ENCODE measurements around the gene CDCP1.

DNA sequence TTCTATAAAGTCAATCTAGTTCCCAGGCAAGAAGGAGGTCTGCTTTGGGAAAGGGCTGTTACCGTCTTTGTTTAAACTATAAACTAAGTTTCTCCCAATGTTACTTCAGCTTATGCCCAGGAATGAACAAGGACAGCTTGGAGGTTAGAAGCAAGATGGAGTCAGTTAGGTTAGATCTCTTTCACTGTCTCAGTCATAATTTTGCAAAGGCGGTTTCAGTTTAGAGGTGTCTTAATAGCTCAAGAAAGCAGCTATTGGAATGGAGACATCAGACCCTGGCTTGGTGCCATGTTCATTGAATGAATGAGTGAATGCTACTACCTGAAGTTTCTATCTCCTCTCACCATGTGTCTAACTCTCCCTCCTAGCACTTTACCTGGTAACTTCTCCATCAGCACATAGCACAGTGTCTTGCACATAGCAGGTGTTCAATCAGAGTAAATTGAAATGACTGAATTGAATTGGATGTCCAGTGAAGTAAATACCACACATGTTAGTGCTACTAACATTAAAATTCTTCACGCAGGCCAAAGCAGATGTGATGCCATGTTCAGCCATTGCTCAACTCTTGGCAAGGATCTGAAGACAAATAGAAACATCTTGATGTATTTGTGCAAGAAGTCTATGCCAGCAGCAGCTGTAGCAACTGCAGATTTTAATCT, 91.9 kb downstream of the CDCP1 start:
- TF ChIP-seq, protein P1, sequence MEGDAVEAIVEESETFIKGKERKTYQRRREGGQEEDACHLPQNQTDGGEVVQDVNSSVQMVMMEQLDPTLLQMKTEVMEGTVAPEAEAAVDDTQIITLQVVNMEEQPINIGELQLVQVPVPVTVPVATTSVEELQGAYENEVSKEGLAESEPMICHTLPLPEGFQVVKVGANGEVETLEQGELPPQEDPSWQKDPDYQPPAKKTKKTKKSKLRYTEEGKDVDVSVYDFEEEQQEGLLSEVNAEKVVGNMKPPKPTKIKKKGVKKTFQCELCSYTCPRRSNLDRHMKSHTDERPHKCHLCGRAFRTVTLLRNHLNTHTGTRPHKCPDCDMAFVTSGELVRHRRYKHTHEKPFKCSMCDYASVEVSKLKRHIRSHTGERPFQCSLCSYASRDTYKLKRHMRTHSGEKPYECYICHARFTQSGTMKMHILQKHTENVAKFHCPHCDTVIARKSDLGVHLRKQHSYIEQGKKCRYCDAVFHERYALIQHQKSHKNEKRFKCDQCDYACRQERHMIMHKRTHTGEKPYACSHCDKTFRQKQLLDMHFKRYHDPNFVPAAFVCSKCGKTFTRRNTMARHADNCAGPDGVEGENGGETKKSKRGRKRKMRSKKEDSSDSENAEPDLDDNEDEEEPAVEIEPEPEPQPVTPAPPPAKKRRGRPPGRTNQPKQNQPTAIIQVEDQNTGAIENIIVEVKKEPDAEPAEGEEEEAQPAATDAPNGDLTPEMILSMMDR (IDR thresholded peaks at IDR 0.05): no peak
- no peak for TF ChIP-seq POLR2A (IDR thresholded peaks at IDR 0.05)
